ENCODE measurements around the gene MYO5B.

The MYO5B gene

GRCh38 chr18:50071397-50071796 lies 123.5 kb downstream of the MYO5B start:
- no peaks in the 10 kb centered on the region for H3K9me3 ChIP-seq (ENCODE audit: control insufficient read depth, insufficient read depth, low read length)
- no peak overlapping the region for H3K9ac ChIP-seq (ENCODE audit: low read depth, low read length)
- no peaks in the 10 kb centered on the region for H3K36me3 ChIP-seq (ENCODE audit: insufficient read depth, low read length)
- H3K4me1 ChIP-seq (ENCODE audit: insufficient read depth, low read length), result 0 out of 2 replicates have a peak, but pooled peaks cover 6% of the 10 kb centered on the region

GRCh38 chr18:50069422-50069821 lies 125.5 kb downstream of the MYO5B start:
- H3K4me1 ChIP-seq (ENCODE audit: insufficient read depth, low read length), result 0 out of 2 replicates have a peak, but pooled peaks cover 4% of the 10 kb centered on the region
- H3K9me3 ChIP-seq (ENCODE audit: control insufficient read depth, insufficient read depth, low read length), result no peaks in the 10 kb centered on the region
- H3K9ac ChIP-seq (ENCODE audit: low read depth, low read length), result no peak overlapping the region
- no peaks in the 10 kb centered on the region for H3K36me3 ChIP-seq (ENCODE audit: insufficient read depth, low read length)

- no peaks in the 10 kb centered on the region for H3K4me1 ChIP-seq (ENCODE audit: insufficient read depth, low read length)
- H3K9me3 ChIP-seq (ENCODE audit: control insufficient read depth, insufficient read depth, low read length), result no peaks in the 10 kb centered on the region
- no peak overlapping the region for H3K9ac ChIP-seq (ENCODE audit: low read depth, low read length)
- no peaks in the 10 kb centered on the region for H3K36me3 ChIP-seq (ENCODE audit: insufficient read depth, low read length)
Observed at GRCh38 chr18:50065527-50065926, 129.4 kb downstream of the MYO5B start.

GRCh38 chr18:50065039-50065438 lies 129.9 kb downstream of the MYO5B start:
- no peaks in the 10 kb centered on the region for H3K4me1 ChIP-seq (ENCODE audit: insufficient read depth, low read length)
- H3K9me3 ChIP-seq (ENCODE audit: control insufficient read depth, insufficient read depth, low read length), result no peaks in the 10 kb centered on the region
- no peaks in the 10 kb centered on the region for H3K36me3 ChIP-seq (ENCODE audit: insufficient read depth, low read length)

GRCh38 chr18:50061876-50062517 lies 132.9 kb downstream of the MYO5B start:
- no peaks in the 10 kb centered on the region for H3K4me1 ChIP-seq (ENCODE audit: insufficient read depth, low read length)
- H3K9me3 ChIP-seq (ENCODE audit: control insufficient read depth, insufficient read depth, low read length), result no peaks in the 10 kb centered on the region

More at GRCh38 chr18:50065039-50065438, 129.9 kb downstream of the MYO5B start:
- H3K9ac ChIP-seq (ENCODE audit: low read depth, low read length), result no peak overlapping the region

GRCh38 chr18:50060822-50061221 lies 134.1 kb downstream of the MYO5B start:
- H3K9me3 ChIP-seq (ENCODE audit: control insufficient read depth, insufficient read depth, low read length), result no peaks in the 10 kb centered on the region
- H3K36me3 ChIP-seq (ENCODE audit: insufficient read depth, low read length), result no peaks in the 10 kb centered on the region
- H3K4me1 ChIP-seq (ENCODE audit: insufficient read depth, low read length), result no peaks in the 10 kb centered on the region
- no peak overlapping the region for H3K9ac ChIP-seq (ENCODE audit: low read depth, low read length)

More at GRCh38 chr18:50061876-50062517, 132.9 kb downstream of the MYO5B start:
- Histone ChIP-seq H3K36me3 (ENCODE audit: insufficient read depth, low read length) (no peaks in the 10 kb centered on the region), H3K9ac (ENCODE audit: low read depth, low read length) (no peak overlapping the region)

GRCh38 chr18:50058731-50059130 lies 136.2 kb downstream of the MYO5B start:
- H3K4me1 ChIP-seq (ENCODE audit: insufficient read depth, low read length), result no peaks in the 10 kb centered on the region
- H3K36me3 ChIP-seq (ENCODE audit: insufficient read depth, low read length), result no peaks in the 10 kb centered on the region
- H3K9ac ChIP-seq (ENCODE audit: low read depth, low read length), result no peak overlapping the region
- no peaks in the 10 kb centered on the region for H3K9me3 ChIP-seq (ENCODE audit: control insufficient read depth, insufficient read depth, low read length)

GRCh38 chr18:50057009-50057408 lies 137.9 kb downstream of the MYO5B start:
- no peaks in the 10 kb centered on the region for H3K4me1 ChIP-seq (ENCODE audit: insufficient read depth, low read length)
- H3K9ac ChIP-seq (ENCODE audit: low read depth, low read length), result no peak overlapping the region
- H3K36me3 ChIP-seq (ENCODE audit: insufficient read depth, low read length), result no peaks in the 10 kb centered on the region
- no peaks in the 10 kb centered on the region for H3K9me3 ChIP-seq (ENCODE audit: control insufficient read depth, insufficient read depth, low read length)

- Histone ChIP-seq H3K9me3 (ENCODE audit: control insufficient read depth, insufficient read depth, low read length) (no peaks in the 10 kb centered on the region), H3K4me1 (ENCODE audit: insufficient read depth, low read length) (no peaks in the 10 kb centered on the region), H3K9ac (ENCODE audit: low read depth, low read length) (no peak overlapping the region), H3K36me3 (ENCODE audit: insufficient read depth, low read length) (no peaks in the 10 kb centered on the region)
Observed at GRCh38 chr18:50056185-50056584, 138.8 kb downstream of the MYO5B start.

GRCh38 chr18:50055488-50055887 lies 139.5 kb downstream of the MYO5B start:
- no peaks in the 10 kb centered on the region for H3K36me3 ChIP-seq (ENCODE audit: insufficient read depth, low read length)
- no peaks in the 10 kb centered on the region for H3K4me1 ChIP-seq (ENCODE audit: insufficient read depth, low read length)
- no peaks in the 10 kb centered on the region for H3K9me3 ChIP-seq (ENCODE audit: control insufficient read depth, insufficient read depth, low read length)
- H3K9ac ChIP-seq (ENCODE audit: low read depth, low read length), result no peak overlapping the region

GRCh38 chr18:50053111-50053510 lies 141.8 kb downstream of the MYO5B start:
- no peaks in the 10 kb centered on the region for H3K4me1 ChIP-seq (ENCODE audit: insufficient read depth, low read length)
- no peaks in the 10 kb centered on the region for H3K9me3 ChIP-seq (ENCODE audit: control insufficient read depth, insufficient read depth, low read length)
- no peaks in the 10 kb centered on the region for H3K36me3 ChIP-seq (ENCODE audit: insufficient read depth, low read length)
- no peak overlapping the region for H3K9ac ChIP-seq (ENCODE audit: low read depth, low read length)

GRCh38 chr18:50051288-50051687 lies 143.7 kb downstream of the MYO5B start:
- Histone ChIP-seq H3K4me1 (ENCODE audit: insufficient read depth, low read length) (no peaks in the 10 kb centered on the region), H3K9me3 (ENCODE audit: control insufficient read depth, insufficient read depth, low read length) (no peaks in the 10 kb centered on the region), H3K36me3 (ENCODE audit: insufficient read depth, low read length) (no peaks in the 10 kb centered on the region), H3K9ac (ENCODE audit: low read depth, low read length) (no peak overlapping the region)

GRCh38 chr18:50045126-50045525 lies 149.8 kb downstream of the MYO5B start:
- Histone ChIP-seq H3K36me3 (ENCODE audit: insufficient read depth, low read length) (no peaks in the 10 kb centered on the region), H3K9ac (ENCODE audit: low read depth, low read length) (no peak overlapping the region), H3K4me1 (ENCODE audit: insufficient read depth, low read length) (no peaks in the 10 kb centered on the region), H3K9me3 (ENCODE audit: control insufficient read depth, insufficient read depth, low read length) (no peaks in the 10 kb centered on the region)

GRCh38 chr18:50044402-50044801 lies 150.5 kb downstream of the MYO5B start:
- Histone ChIP-seq H3K9me3 (ENCODE audit: control insufficient read depth, insufficient read depth, low read length) (no peaks in the 10 kb centered on the region), H3K9ac (ENCODE audit: low read depth, low read length) (no peak overlapping the region), H3K36me3 (ENCODE audit: insufficient read depth, low read length) (no peaks in the 10 kb centered on the region), H3K4me1 (ENCODE audit: insufficient read depth, low read length) (no peaks in the 10 kb centered on the region)

GRCh38 chr18:50042611-50043010 lies 152.3 kb downstream of the MYO5B start:
- no peaks in the 10 kb centered on the region for H3K36me3 ChIP-seq (ENCODE audit: insufficient read depth, low read length)
- H3K9ac ChIP-seq (ENCODE audit: low read depth, low read length), result no peak overlapping the region
- H3K4me1 ChIP-seq (ENCODE audit: insufficient read depth, low read length), result no peaks in the 10 kb centered on the region
- H3K9me3 ChIP-seq (ENCODE audit: control insufficient read depth, insufficient read depth, low read length), result no peaks in the 10 kb centered on the region

Measured in ES-I3 (cell line).